Peyer's patch (tissue), 4 donors: ENCODE results near the gene SOCS7. TPM values are rescaled to one million over a fixed set of nuclear protein-coding genes. Genes with fewer than 3 reads are reported as not detected.

Experiments
- DNase-seq, 3 donors: peaks; one replicate each; pipeline ENCODE4 v3.0.0-alpha.2; 2017 to 2019
- H3K27ac ChIP-seq, 4 donors: fragments of 200-600 bp; sonication (generic); one replicate each; pipeline ENCODE4 v1.5.1; 2016 to 2019
- H3K27me3 ChIP-seq, 2 donors: fragments of 200-600 bp; sonication (generic); one replicate each; pipeline ENCODE4 v1.5.1; 2019
- H3K36me3 ChIP-seq, 3 donors: fragments of 200-600 bp; sonication (generic); one replicate each; pipeline ENCODE4 v1.5.1; 2016 to 2019
- H3K4me1 ChIP-seq, 4 donors: fragments of 200-600 bp; sonication (generic); one replicate each; pipeline ENCODE4 v1.5.1; 2016 to 2019
- H3K4me3 ChIP-seq, 4 donors: fragments of 200-600 bp; sonication (generic); 1 replicate in 3 of 4; 2 replicates in 1 of 4; pipeline ENCODE4 v1.5.1; 2016 to 2019; ENCODE audit warnings: mild to moderate bottlenecking in 1 of 4
- H3K9me3 ChIP-seq, 4 donors: fragments of 200-600 bp; sonication (generic); one replicate each; pipeline ENCODE4 v1.5.1; 2016 to 2019; ENCODE audit warnings: mild to moderate bottlenecking in 1 of 4
- POLR2A ChIP-seq, 2 donors: fragments of 450-650 bp; IDR thresholded peaks; one replicate each; pipeline ENCODE4 v1.5.1; 2017; ENCODE audit warnings: antibody characterized with exemption in 2 of 2, mild to moderate bottlenecking in 2 of 2, moderate library complexity in 2 of 2
- total RNA-seq, 4 donors: library from RNA; depleted of rRNA; stranded (reverse); fragments of >200 nt; gene quantifications; one replicate each; pipeline ENCODE4 v1.1.0, GENCODE V29; 2016
- TF ChIP-seq, protein P1 (sequence below), 6 experiments: fragments of 450-650 bp in 4 of 6; fragments of 200-600 bp in 2 of 6; sonication (generic) in 1 of 6; IDR thresholded peaks; one replicate each; pipeline ENCODE4 v1.5.1; 2017 to 2019; ENCODE audit warnings: antibody characterized with exemption in 6 of 6, mild to moderate bottlenecking in 3 of 6, moderate library complexity in 1 of 6

The SOCS7 gene
- total RNA-seq, 4 donors from 2014 or later, result 14.2 to 24.5 (median 16.1) TPM

GRCh38 chr17:38332735-38333134 lies 18.9 kb upstream of the SOCS7 start:
- no peak overlapping the region for H3K27ac ChIP-seq
- no peaks in the 10 kb centered on the region for H3K36me3 ChIP-seq
- no peak for DNase-seq
- H3K4me3 ChIP-seq, result no peak overlapping the region
- no peaks in the 10 kb centered on the region for H3K9me3 ChIP-seq
- TF ChIP-seq, protein P1, sequence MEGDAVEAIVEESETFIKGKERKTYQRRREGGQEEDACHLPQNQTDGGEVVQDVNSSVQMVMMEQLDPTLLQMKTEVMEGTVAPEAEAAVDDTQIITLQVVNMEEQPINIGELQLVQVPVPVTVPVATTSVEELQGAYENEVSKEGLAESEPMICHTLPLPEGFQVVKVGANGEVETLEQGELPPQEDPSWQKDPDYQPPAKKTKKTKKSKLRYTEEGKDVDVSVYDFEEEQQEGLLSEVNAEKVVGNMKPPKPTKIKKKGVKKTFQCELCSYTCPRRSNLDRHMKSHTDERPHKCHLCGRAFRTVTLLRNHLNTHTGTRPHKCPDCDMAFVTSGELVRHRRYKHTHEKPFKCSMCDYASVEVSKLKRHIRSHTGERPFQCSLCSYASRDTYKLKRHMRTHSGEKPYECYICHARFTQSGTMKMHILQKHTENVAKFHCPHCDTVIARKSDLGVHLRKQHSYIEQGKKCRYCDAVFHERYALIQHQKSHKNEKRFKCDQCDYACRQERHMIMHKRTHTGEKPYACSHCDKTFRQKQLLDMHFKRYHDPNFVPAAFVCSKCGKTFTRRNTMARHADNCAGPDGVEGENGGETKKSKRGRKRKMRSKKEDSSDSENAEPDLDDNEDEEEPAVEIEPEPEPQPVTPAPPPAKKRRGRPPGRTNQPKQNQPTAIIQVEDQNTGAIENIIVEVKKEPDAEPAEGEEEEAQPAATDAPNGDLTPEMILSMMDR (IDR thresholded peaks at IDR 0.05), result no peak
- no peak for TF ChIP-seq POLR2A (IDR thresholded peaks at IDR 0.05)
- H3K4me1 ChIP-seq, result no peaks in the 10 kb centered on the region
- no peaks in the 10 kb centered on the region for H3K27me3 ChIP-seq

GRCh38 chr17:38333635-38334295 lies 17.9 kb upstream of the SOCS7 start:
- Histone ChIP-seq H3K4me1 (no peaks in the 10 kb centered on the region), H3K27me3 (no peaks in the 10 kb centered on the region), H3K36me3 (no peaks in the 10 kb centered on the region), H3K4me3 (no peak overlapping the region), H3K9me3 (no peaks in the 10 kb centered on the region), H3K27ac (no peak overlapping the region)
- TF ChIP-seq, protein P1 (IDR thresholded peaks at IDR 0.05), result peak in 4 of 6 experiments; percentile 27 to 44 (median 38)
- TF ChIP-seq POLR2A (IDR thresholded peaks at IDR 0.05), result no peak
- peak in 2 of 3 donors; percentile 50 to 54 for DNase-seq

DNA sequence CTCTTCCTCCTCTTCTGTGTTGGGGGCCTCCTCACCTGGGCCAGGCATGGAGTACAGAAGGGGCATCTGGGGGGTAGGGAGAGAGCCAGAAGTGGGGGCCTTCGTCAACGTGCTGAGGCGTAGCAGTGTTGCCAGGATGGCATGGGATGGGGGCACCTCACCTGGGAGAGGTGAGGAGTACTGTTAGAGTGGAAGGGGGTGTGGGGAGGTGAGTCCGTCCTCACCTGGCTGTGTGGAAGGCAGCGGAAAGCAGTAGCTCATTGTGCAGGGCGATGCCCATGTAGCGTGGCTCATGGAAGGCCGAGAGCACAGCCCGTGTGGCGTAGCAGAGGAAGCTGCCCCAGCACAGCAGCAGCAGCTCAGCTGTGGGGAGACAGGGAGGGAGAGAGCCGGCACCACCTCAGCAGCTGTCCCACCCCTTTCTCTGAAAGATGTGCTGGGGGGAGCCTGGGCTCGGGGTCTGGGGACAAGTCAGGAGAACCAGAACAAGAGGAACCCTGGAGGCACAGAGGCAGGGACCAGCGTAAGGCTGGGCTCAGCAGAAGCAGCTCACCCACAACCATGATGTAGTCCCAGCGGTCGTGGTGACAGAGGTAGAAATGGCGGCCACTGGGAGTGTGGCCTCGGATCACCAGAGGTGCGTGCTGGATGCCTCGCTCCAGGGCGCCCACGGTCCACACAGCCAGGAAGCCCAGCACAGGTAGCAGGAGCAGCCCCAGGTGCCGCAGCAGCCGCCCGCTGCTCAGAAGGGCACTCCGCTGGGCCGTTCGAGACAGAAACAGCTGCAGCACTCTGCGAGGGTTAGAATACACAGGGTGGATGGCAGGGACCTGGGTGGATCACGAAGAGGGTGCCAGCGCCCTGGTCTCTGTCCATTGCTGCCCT lies 16.9 kb upstream of the SOCS7 start:
- no peaks in the 10 kb centered on the region for H3K36me3 ChIP-seq
- no peak overlapping the region for H3K4me3 ChIP-seq
- DNase-seq, result no peak

GRCh38 chr17:38336838-38337237 lies 14.8 kb upstream of the SOCS7 start:
- no peak overlapping the region for H3K4me3 ChIP-seq
- no peaks in the 10 kb centered on the region for H3K27me3 ChIP-seq
- H3K9me3 ChIP-seq, result no peaks in the 10 kb centered on the region
- DNase-seq, result no peak
- no peak overlapping the region for H3K27ac ChIP-seq
- no peak for TF ChIP-seq POLR2A (IDR thresholded peaks at IDR 0.05)
- TF ChIP-seq, protein P1 (IDR thresholded peaks at IDR 0.05), result no peak
- H3K4me1 ChIP-seq, result no peaks in the 10 kb centered on the region
- H3K36me3 ChIP-seq, result no peaks in the 10 kb centered on the region

More for the DNA sequence above, 16.9 kb upstream of the SOCS7 start:
- TF ChIP-seq, protein P1 (IDR thresholded peaks at IDR 0.05), result no peak
- no peak for TF ChIP-seq POLR2A (IDR thresholded peaks at IDR 0.05)
- Histone ChIP-seq H3K27ac (no peak overlapping the region), H3K27me3 (no peaks in the 10 kb centered on the region), H3K4me1 (no peaks in the 10 kb centered on the region), H3K9me3 (no peaks in the 10 kb centered on the region)

DNA sequence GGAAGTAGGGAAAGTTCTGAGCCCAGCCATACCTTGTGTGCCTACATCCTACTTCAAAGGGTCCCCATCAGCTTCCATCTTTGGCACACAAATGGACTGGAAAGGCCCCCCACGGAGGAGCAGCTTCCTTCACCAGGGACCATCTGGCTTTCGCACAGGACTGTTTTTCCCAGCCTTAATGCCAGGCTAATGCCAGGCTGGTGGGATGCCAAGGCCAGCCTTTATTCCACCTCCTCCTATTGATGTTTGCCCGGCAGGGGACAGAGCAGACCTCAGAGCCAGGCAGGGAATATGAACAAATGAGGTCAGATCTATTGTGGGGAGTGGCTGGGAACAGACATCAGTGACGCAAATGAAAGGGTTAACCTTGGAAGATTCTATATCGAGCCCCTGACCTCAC lies 13.6 kb upstream of the SOCS7 start:
- no peaks in the 10 kb centered on the region for H3K36me3 ChIP-seq
- no peak overlapping the region for H3K4me3 ChIP-seq
- no peaks in the 10 kb centered on the region for H3K27me3 ChIP-seq
- no peak for TF ChIP-seq POLR2A (IDR thresholded peaks at IDR 0.05)
- TF ChIP-seq, protein P1 (IDR thresholded peaks at IDR 0.05), result no peak
- no peak for DNase-seq
- no peak overlapping the region for H3K27ac ChIP-seq
- no peaks in the 10 kb centered on the region for H3K4me1 ChIP-seq
- H3K9me3 ChIP-seq, result no peaks in the 10 kb centered on the region
